Peyer's patch (tissue), 4 donors: Measurements from ENCODE around the gene ANKH.

Experiments used
- CTCF ChIP-seq, 6 experiments: fragments of 450-650 bp in 4 of 6; fragments of 200-600 bp in 2 of 6; sonication (generic) in 1 of 6; IDR thresholded peaks; one replicate each; pipeline ENCODE4 v1.5.1; 2017 to 2019; ENCODE audit warnings: antibody characterized with exemption in 6 of 6, mild to moderate bottlenecking in 3 of 6, moderate library complexity in 1 of 6
- POLR2A ChIP-seq, 2 donors: fragments of 450-650 bp; IDR thresholded peaks; one replicate each; pipeline ENCODE4 v1.5.1; 2017; ENCODE audit warnings: antibody characterized with exemption in 2 of 2, mild to moderate bottlenecking in 2 of 2, moderate library complexity in 2 of 2

- TF ChIP-seq CTCF (IDR thresholded peaks at IDR 0.05), result no peak
- no peak for TF ChIP-seq POLR2A (IDR thresholded peaks at IDR 0.05)
Observed at GRCh38 chr5:14848385-14848784, 23.2 kb downstream of the ANKH start.
